HG02610 (cell line): ENCODE data around the gene NOX3.

ENCODE experiments used
- ATAC-seq: cut with Tn5 transposase; IDR thresholded peaks from one replicate; pipeline ENCODE4 v1.9.1; 2021; ENCODE audit warnings: mild to moderate bottlenecking, moderate library complexity; ENCODE audit not compliant: unreplicated experiment

The NOX3 gene

GRCh38 chr6:155436981-155437749, 18.5 kb downstream of the NOX3 start:
- no peak for ATAC-seq

GRCh38 chr6:155434829-155435423, 20.7 kb downstream of the NOX3 start:
- ATAC-seq, result no peak

- no peak for ATAC-seq
Measured at GRCh38 chr6:155434096-155434495, 21.5 kb downstream of the NOX3 start.

- no peak for ATAC-seq
Measured at GRCh38 chr6:155432293-155432692, 23.3 kb downstream of the NOX3 start.

GRCh38 chr6:155429321-155429893, 26.2 kb downstream of the NOX3 start:
- no peak for ATAC-seq

- ATAC-seq, result no peak
Measured at GRCh38 chr6:155426408-155426945, 29.2 kb downstream of the NOX3 start.

- no peak for ATAC-seq
Measured at GRCh38 chr6:155424181-155424580, 31.5 kb downstream of the NOX3 start.

- no peak for ATAC-seq
Measured at GRCh38 chr6:155422635-155423034, 33.0 kb downstream of the NOX3 start.

- ATAC-seq, result no peak
Measured at GRCh38 chr6:155420492-155420891, 35.1 kb downstream of the NOX3 start.

- ATAC-seq, result no peak
Measured at GRCh38 chr6:155419161-155419560, 36.5 kb downstream of the NOX3 start.

- ATAC-seq, result peak; percentile 84
Measured at GRCh38 chr6:155418017-155418761, 37.5 kb downstream of the NOX3 start.

- no peak for ATAC-seq
Measured at GRCh38 chr6:155417454-155417853, 38.2 kb downstream of the NOX3 start.

- no peak for ATAC-seq
Measured at GRCh38 chr6:155415953-155416352, 39.7 kb downstream of the NOX3 start.

GRCh38 chr6:155414049-155414448, 41.6 kb downstream of the NOX3 start:
- no peak for ATAC-seq

- ATAC-seq, result no peak
Measured at GRCh38 chr6:155412335-155412734, 43.3 kb downstream of the NOX3 start.

GRCh38 chr6:155411154-155412052, 44.2 kb downstream of the NOX3 start:
- no peak for ATAC-seq

GRCh38 chr6:155409391-155409790, 46.2 kb downstream of the NOX3 start:
- ATAC-seq, result no peak

GRCh38 chr6:155408981-155409380, 46.7 kb downstream of the NOX3 start:
- ATAC-seq, result no peak

GRCh38 chr6:155408231-155408630, 47.4 kb downstream of the NOX3 start:
- no peak for ATAC-seq

- no peak for ATAC-seq
Measured at GRCh38 chr6:155406801-155407200, 48.8 kb downstream of the NOX3 start.
